Transverse colon (tissue), 4 donors: Measurements from ENCODE around the gene ADCY4. TPM values are rescaled to one million over a fixed set of nuclear protein-coding genes. Genes with fewer than 3 reads are reported as not detected.

Experiments
- DNase-seq: peaks from one replicate; pipeline ENCODE4 v3.0.0-alpha.2; 2019
- H3K27ac ChIP-seq, 4 donors: fragments of 200-600 bp; sonication (generic); 2 replicates each; pipeline ENCODE4 v1.5.1; 2016 to 2018; ENCODE audit warnings: inconsistent platforms in 4 of 4
- H3K27me3 ChIP-seq: fragments of 200-600 bp; sonication (generic); 2 replicates; pipeline ENCODE4 v1.5.1; 2017; ENCODE audit warnings: inconsistent platforms
- H3K36me3 ChIP-seq, 4 donors: fragments of 200-600 bp; sonication (generic); 2 replicates each; pipeline ENCODE4 v1.5.1; 2017 to 2019; ENCODE audit warnings: inconsistent platforms in 4 of 4
- H3K4me1 ChIP-seq, 4 donors: fragments of 200-600 bp; sonication (generic); 2 replicates each; pipeline ENCODE4 v1.5.1; 2017 to 2020; ENCODE audit warnings: inconsistent platforms in 4 of 4
- H3K4me3 ChIP-seq, 4 donors: fragments of 200-600 bp; sonication (generic); 1 replicate in 1 of 4; 2 replicates in 3 of 4; pipeline versions ENCODE4 v1.5.1 to v1.6.1; 2017 to 2019; ENCODE audit warnings: inconsistent platforms in 4 of 4
- H3K9me3 ChIP-seq, 2 donors: fragments of 200-600 bp; sonication (generic); 2 replicates each; pipeline ENCODE4 v1.5.1; 2017 to 2019; ENCODE audit warnings: inconsistent platforms in 2 of 2
- EP300 ChIP-seq: sonication (generic); formaldehyde crosslinking; IDR thresholded peaks from one replicate; pipeline ENCODE4 v1.6.1; 2017; ENCODE audit warnings: antibody characterized with exemption, low read depth
- POLR2A ChIP-seq: fragments of 450-650 bp; IDR thresholded peaks from one replicate; pipeline ENCODE4 v1.6.1; 2016; ENCODE audit warnings: antibody characterized with exemption, mild to moderate bottlenecking, moderate library complexity
- POLR2AphosphoS5 ChIP-seq, 3 donors: sonication (generic); formaldehyde crosslinking; IDR thresholded peaks; one replicate each; pipeline ENCODE4 v1.6.1; 2016; ENCODE audit warnings: antibody characterized with exemption in 3 of 3
- WGBS, 2 donors: methylation state at CpG; one replicate each; pipeline ENCODE4 v1.1.5; 2018; ENCODE audit warnings: low coverage in 1 of 2; 5-methylcytosine and 5-hydroxymethylcytosine counted together
- in situ Hi-C, 4 donors: fragments of 200-750 bp; cut with MboI; loops; one replicate each; pipeline versions ENCODE4 v1.15.0 to v1.15.1; 2017; ENCODE audit warnings: low sequenced_read_pairs in 3 of 4, low pct_ligation_motif_present in 1 of 4, low pct_unique_long_range_greater_than_20kb in 1 of 4
- intact Hi-C: fragments of 100-400 bp; cut with DNase I; formaldehyde crosslinking; loops from one replicate; pipeline ENCODE4 v1.15.1; 2023; ENCODE audit warnings: low total_unique reads
- total RNA-seq, 4 donors: library from RNA; depleted of rRNA; stranded (reverse); fragments of >200 nt; gene quantifications; one replicate each; pipeline ENCODE4 v1.1.0, GENCODE V29; 2016
- TF ChIP-seq, protein P1 (sequence below), 5 experiments: fragments of 200-600 bp in 3 of 5; fragments of 450-650 bp in 2 of 5; sonication (generic) in 3 of 5; IDR thresholded peaks; 1 replicate in 2 of 5; 2 replicates in 3 of 5; pipeline ENCODE4 v1.5.1; 2016 to 2017; ENCODE audit warnings: antibody characterized with exemption in 5 of 5, inconsistent platforms in 3 of 5, mild to moderate bottlenecking in 2 of 5, moderate library complexity in 1 of 5

The ADCY4 gene
- total RNA-seq, 4 donors from 2014 or later = 7.9 to 74.8 (median 21.3) TPM

GRCh38 chr14:24379907-24380730, 45.2 kb upstream of the ADCY4 start:
- Histone ChIP-seq H3K27ac (no peak overlapping the region), H3K27me3 (no peaks in the 10 kb centered on the region), H3K4me3 (no peak overlapping the region), H3K36me3 (no peaks in the 10 kb centered on the region), H3K9me3 (no peaks in the 10 kb centered on the region), H3K4me1 (peaks cover 0 to 7% (median 0%) of the 10 kb centered on the region in 4 donors)
- no peak for DNase-seq
- WGBS, 2 donors = 47 to 77% methylated on average over 3 to 15 of the region's 15 CpGs
- in situ Hi-C loops = no loop called here
- intact Hi-C loops = no loop called here
- no peak for TF ChIP-seq POLR2A
- TF ChIP-seq, protein P1, sequence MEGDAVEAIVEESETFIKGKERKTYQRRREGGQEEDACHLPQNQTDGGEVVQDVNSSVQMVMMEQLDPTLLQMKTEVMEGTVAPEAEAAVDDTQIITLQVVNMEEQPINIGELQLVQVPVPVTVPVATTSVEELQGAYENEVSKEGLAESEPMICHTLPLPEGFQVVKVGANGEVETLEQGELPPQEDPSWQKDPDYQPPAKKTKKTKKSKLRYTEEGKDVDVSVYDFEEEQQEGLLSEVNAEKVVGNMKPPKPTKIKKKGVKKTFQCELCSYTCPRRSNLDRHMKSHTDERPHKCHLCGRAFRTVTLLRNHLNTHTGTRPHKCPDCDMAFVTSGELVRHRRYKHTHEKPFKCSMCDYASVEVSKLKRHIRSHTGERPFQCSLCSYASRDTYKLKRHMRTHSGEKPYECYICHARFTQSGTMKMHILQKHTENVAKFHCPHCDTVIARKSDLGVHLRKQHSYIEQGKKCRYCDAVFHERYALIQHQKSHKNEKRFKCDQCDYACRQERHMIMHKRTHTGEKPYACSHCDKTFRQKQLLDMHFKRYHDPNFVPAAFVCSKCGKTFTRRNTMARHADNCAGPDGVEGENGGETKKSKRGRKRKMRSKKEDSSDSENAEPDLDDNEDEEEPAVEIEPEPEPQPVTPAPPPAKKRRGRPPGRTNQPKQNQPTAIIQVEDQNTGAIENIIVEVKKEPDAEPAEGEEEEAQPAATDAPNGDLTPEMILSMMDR (IDR thresholded peaks at IDR 0.05) = no peak
- TF ChIP-seq POLR2AphosphoS5 (IDR thresholded peaks at IDR 0.05) = no peak
- no peak for TF ChIP-seq EP300

GRCh38 chr14:24378981-24379906, 44.4 kb upstream of the ADCY4 start:
- Histone ChIP-seq H3K4me3 (no peak overlapping the region), H3K9me3 (no peaks in the 10 kb centered on the region), H3K27ac (no peak overlapping the region), H3K27me3 (no peaks in the 10 kb centered on the region), H3K4me1 (peaks cover 0 to 7% (median 0%) of the 10 kb centered on the region in 4 donors), H3K36me3 (no peaks in the 10 kb centered on the region)
- TF ChIP-seq POLR2AphosphoS5 (IDR thresholded peaks at IDR 0.05) (no peak), POLR2A (no peak), EP300 (no peak)
- TF ChIP-seq, protein P1 (IDR thresholded peaks at IDR 0.05) = no peak
- in situ Hi-C loops = no loop called here
- 80 to 81% methylated on average over 1 to 7 of the region's 7 CpGs for WGBS, 2 donors
- intact Hi-C loops = no loop called here
- DNase-seq = no peak

DNA sequence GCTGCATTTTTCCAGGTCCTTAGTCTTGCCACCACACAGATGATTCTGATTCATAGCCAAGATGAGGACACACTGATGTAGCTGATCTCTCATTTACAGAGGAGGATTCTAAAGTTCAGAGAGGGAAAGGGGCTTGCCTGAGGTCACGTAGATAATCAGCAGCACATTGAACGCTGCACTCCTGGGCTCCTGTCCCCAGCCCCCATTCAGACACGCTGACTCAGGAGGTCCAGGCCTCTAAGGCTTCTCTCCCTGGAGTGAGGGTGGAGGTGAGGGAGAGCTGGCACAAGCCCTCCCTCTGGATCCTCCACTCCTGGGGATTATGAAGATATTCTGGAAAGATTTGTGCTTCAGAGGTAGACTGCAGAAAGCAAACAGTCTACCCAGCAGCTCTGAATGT, 43.5 kb upstream of the ADCY4 start:
- in situ Hi-C loops (no loop called here), intact Hi-C loops (no loop called here)
- Histone ChIP-seq H3K27ac (no peak overlapping the region), H3K36me3 (peaks cover 0 to 2% (median 0%) of the 10 kb centered on the region in 4 donors), H3K9me3 (no peaks in the 10 kb centered on the region), H3K27me3 (no peaks in the 10 kb centered on the region), H3K4me3 (no peak overlapping the region), H3K4me1 (peaks cover 0 to 7% (median 0%) of the 10 kb centered on the region in 4 donors)
- DNase-seq = no peak
- TF ChIP-seq POLR2AphosphoS5 (IDR thresholded peaks at IDR 0.05) (no peak), POLR2A (no peak), EP300 (no peak)
- TF ChIP-seq, protein P1 (IDR thresholded peaks at IDR 0.05) = no peak
- 90% methylated on average over 3 of the region's 3 CpGs; no CpG with 5 or more reads in 1 of the 2 donors for WGBS, 2 donors

DNA sequence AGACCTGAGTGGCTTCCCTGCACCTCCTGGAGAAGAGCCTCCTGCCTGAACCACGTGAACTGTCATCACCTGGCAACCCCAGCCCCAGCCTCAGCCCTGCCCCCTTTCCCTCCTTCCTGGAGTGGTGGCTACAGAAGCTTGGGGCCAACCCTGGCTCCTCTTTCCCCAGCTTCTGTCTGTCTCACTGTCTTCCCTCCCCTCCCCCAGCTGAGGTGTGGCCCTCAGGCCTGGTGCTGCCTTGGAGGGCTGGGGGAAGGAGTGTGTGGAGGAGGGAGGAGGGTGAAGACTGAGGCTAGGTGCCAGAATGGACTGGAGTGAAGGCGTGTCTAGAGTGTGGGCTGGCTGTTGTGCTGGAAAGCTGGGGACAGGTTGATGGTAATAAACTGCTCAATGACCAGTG, 42.8 kb upstream of the ADCY4 start:
- no peaks in the 10 kb centered on the region for H3K27me3 ChIP-seq
- 30% methylated on average over 2 of the region's 2 CpGs; no CpG with 5 or more reads in 1 of the 2 donors for WGBS, 2 donors
- no peak overlapping the region for H3K4me3 ChIP-seq
- in situ Hi-C loops = no loop called here
- intact Hi-C loops = no loop called here
- peaks cover 0 to 4% (median 0%) of the 10 kb centered on the region in 4 donors for H3K36me3 ChIP-seq
- TF ChIP-seq, protein P1 (IDR thresholded peaks at IDR 0.05) = no peak
- TF ChIP-seq POLR2A (no peak), EP300 (no peak), POLR2AphosphoS5 (IDR thresholded peaks at IDR 0.05) (no peak)
- DNase-seq = no peak
- no peak overlapping the region for H3K27ac ChIP-seq
- H3K9me3 ChIP-seq = no peaks in the 10 kb centered on the region
- peaks cover 0 to 7% (median 0%) of the 10 kb centered on the region in 4 donors for H3K4me1 ChIP-seq
